ENCODE results near the gene REXO5. TPM values are rescaled to one million over a fixed set of nuclear protein-coding genes. Genes with fewer than 3 reads are reported as not detected.
"Not testable (repeated sequence)": the region's sequence is repeated elsewhere in the genome, so short reads cannot be mapped to it uniquely, and the experiment has no call there.

The REXO5 gene
- total RNA-seq, 4 donors from 2014 or later, result 2.2 to 6.9 (median 3.7) TPM

- TF ChIP-seq POLR2AphosphoS5 (IDR thresholded peaks at IDR 0.05) (no peak), POLR2A (IDR thresholded peaks at IDR 0.05) (no peak), EP300 (IDR thresholded peaks at IDR 0.05) (no peak)
- TF ChIP-seq, protein P1, sequence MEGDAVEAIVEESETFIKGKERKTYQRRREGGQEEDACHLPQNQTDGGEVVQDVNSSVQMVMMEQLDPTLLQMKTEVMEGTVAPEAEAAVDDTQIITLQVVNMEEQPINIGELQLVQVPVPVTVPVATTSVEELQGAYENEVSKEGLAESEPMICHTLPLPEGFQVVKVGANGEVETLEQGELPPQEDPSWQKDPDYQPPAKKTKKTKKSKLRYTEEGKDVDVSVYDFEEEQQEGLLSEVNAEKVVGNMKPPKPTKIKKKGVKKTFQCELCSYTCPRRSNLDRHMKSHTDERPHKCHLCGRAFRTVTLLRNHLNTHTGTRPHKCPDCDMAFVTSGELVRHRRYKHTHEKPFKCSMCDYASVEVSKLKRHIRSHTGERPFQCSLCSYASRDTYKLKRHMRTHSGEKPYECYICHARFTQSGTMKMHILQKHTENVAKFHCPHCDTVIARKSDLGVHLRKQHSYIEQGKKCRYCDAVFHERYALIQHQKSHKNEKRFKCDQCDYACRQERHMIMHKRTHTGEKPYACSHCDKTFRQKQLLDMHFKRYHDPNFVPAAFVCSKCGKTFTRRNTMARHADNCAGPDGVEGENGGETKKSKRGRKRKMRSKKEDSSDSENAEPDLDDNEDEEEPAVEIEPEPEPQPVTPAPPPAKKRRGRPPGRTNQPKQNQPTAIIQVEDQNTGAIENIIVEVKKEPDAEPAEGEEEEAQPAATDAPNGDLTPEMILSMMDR (IDR thresholded peaks at IDR 0.05), result no peak
- WGBS, 2 donors (ENCODE audit: low coverage in 1 of 2), result 3 to 26% methylated on average over 7 to 9 of the region's 10 CpGs
These were observed 42.7 kb upstream of the REXO5 start, which contains the start of gene ACSM3 for GRCh38 chr16:20763461-20764232. ACSM3 (plus strand) TSS chr16:20764014; CDS start chr16:20770035, 6,021 bp downstream.

DNA sequence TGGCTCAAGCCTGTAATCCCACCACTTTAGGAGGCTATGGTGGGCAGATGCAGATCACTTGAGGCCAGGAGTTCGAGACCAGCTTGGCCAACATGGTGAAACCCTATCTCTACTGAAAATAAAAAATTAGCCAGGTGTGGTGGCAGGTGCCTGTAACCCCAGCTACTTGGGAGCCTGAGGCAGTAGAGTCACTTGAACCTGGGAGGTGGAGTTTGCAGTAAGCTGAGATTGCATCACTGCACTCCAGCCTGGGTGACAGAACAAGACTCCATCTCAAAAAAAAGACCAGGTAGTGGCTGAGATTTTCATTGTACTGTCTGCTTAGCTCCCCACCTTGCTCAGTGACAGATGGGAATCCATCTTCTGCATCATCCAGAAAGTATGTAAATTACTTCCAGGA, 41.9 kb upstream of the REXO5 start:
- not testable (repeated sequence) for ATAC-seq, H3K27ac ChIP-seq
- WGBS, 2 donors (ENCODE audit: low coverage in 1 of 2), result 50% methylated on average over 1 of the region's 1 CpG; no CpG with 5 or more reads in 1 of the 2 donors

More at GRCh38 chr16:20763461-20764232, 42.7 kb upstream of the REXO5 start, which contains the start of gene ACSM3:
- no peaks in the 10 kb centered on the region for H3K36me3 ChIP-seq
- H3K27ac ChIP-seq, result peak within 1 kb of the TSS; percentile 69 to 85 (median 75)
- H3K4me1 ChIP-seq, result peaks cover 0 to 12% (median 0%) of the 10 kb centered on the region in 3 donors
- peak within 1 kb of the TSS; percentile 48 to 76 for H3K4me3 ChIP-seq
- no peaks in the 10 kb centered on the region for H3K27me3 ChIP-seq
- peak; percentile 97 for ATAC-seq
- H3K9me3 ChIP-seq, result no peaks in the 10 kb centered on the region

DNA sequence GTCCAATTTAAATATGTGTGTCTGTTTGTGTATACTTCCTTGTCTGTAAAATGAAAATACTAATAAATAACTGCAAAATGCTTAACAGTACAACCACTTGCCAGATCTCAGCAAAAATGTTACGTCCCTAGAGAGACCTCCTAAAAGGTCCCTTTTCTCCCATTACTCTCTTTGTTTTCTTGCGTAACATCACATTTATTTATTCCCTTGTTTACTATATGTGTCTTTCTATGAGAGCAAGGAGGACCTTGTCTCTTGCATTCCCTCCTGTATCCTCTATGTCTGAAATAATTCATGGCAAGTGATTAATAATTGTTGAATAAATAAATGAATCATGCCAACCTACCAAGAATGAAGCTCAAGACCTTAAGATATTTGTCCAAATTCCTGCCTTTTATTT, 40.6 kb upstream of the REXO5 start:
- no peaks in the 10 kb centered on the region for H3K9me3 ChIP-seq
- ATAC-seq, result no peak
- no peak for TF ChIP-seq POLR2AphosphoS5 (IDR thresholded peaks at IDR 0.05)
- no peak for TF ChIP-seq POLR2A (IDR thresholded peaks at IDR 0.05)
- TF ChIP-seq EP300 (IDR thresholded peaks at IDR 0.05), result no peak
- TF ChIP-seq, protein P1 (IDR thresholded peaks at IDR 0.05), result no peak
- H3K4me1 ChIP-seq, result peaks cover 0 to 12% (median 0%) of the 10 kb centered on the region in 3 donors
- H3K27ac ChIP-seq, result no peak overlapping the region
- 93 to 100% methylated on average over 2 of the region's 2 CpGs for WGBS, 2 donors (ENCODE audit: low coverage in 1 of 2)
- H3K4me3 ChIP-seq, result no peak overlapping the region
- no peaks in the 10 kb centered on the region for H3K27me3 ChIP-seq
- no peaks in the 10 kb centered on the region for H3K36me3 ChIP-seq

More for the DNA sequence above, 41.9 kb upstream of the REXO5 start:
- not testable (repeated sequence) for H3K36me3 ChIP-seq, H3K27me3 ChIP-seq, H3K9me3 ChIP-seq, H3K4me3 ChIP-seq
- peaks cover 0 to 12% (median 0%) of the 10 kb centered on the region in 3 donors for H3K4me1 ChIP-seq

DNA sequence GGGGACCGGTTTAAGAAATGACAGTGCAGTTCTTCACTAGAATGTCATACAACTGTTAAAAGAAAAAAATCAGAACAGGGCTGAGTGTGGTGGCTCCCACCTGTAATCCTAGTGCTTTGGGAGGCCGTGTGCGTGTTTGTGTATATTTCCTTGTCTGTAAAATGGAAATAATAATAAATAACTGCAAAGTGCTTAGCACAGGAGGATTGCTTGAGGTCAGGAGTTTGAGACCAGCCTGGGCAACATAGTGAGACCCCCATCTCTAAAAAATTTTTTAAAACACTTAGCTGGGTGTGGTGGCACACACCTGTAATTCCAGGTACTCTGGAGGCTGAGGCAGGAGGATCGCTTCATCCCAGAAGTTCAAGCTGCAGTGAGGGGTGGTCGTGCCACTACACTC, 40.0 kb upstream of the REXO5 start:
- Histone ChIP-seq H3K27ac (no peak overlapping the region), H3K4me3 (no peak overlapping the region), H3K9me3 (no peaks in the 10 kb centered on the region), H3K36me3 (no peaks in the 10 kb centered on the region), H3K27me3 (no peaks in the 10 kb centered on the region), H3K4me1 (peaks cover 0 to 12% (median 0%) of the 10 kb centered on the region in 3 donors)
- TF ChIP-seq POLR2A (IDR thresholded peaks at IDR 0.05), result no peak
- TF ChIP-seq EP300 (IDR thresholded peaks at IDR 0.05), result no peak
- no peak for TF ChIP-seq POLR2AphosphoS5 (IDR thresholded peaks at IDR 0.05)
- TF ChIP-seq, protein P1 (IDR thresholded peaks at IDR 0.05), result no peak
- 87 to 94% methylated on average over 4 to 5 of the region's 5 CpGs for WGBS, 2 donors (ENCODE audit: low coverage in 1 of 2)
- ATAC-seq, result no peak

GRCh38 chr16:20767577-20767976, 38.8 kb upstream of the REXO5 start:
- Histone ChIP-seq H3K4me1 (peaks cover 0 to 12% (median 0%) of the 10 kb centered on the region in 3 donors), H3K27me3 (no peaks in the 10 kb centered on the region), H3K4me3 (no peak overlapping the region), H3K36me3 (no peaks in the 10 kb centered on the region), H3K9me3 (no peaks in the 10 kb centered on the region), H3K27ac (no peak overlapping the region)
- ATAC-seq, result no peak
- TF ChIP-seq POLR2A (IDR thresholded peaks at IDR 0.05), result no peak
- no peak for TF ChIP-seq EP300 (IDR thresholded peaks at IDR 0.05)
- TF ChIP-seq, protein P1 (IDR thresholded peaks at IDR 0.05), result no peak
- TF ChIP-seq POLR2AphosphoS5 (IDR thresholded peaks at IDR 0.05), result no peak
